Keratinocyte (primary cell): Measurements from ENCODE around the gene NUP153. TPM values are rescaled to one million over a fixed set of nuclear protein-coding genes. Genes with fewer than 3 reads are reported as not detected.
A peak's percentile ranks its signal among the peaks of the same experiment; 100 is the strongest.

Source experiments
- DNase-seq: peaks from one replicate; pipeline ENCODE4 v3.0.0-alpha.2; 2011; ENCODE audit warnings: low read depth, missing footprints, low spot score
- FAIRE-seq: peaks from 2 replicates; lab custom pipeline; 2011; peaks lifted over from hg19 to GRCh38; lab: Jason Lieb, UNC
- H2AFZ ChIP-seq: 2 replicates; pipeline ENCODE4 v1.6.0; 2012; ENCODE audit warnings: low read length, control low read depth, inconsistent platforms; ENCODE audit not compliant: control insufficient read depth
- H3K27ac ChIP-seq: 2 replicates; pipeline ENCODE4 v1.5.1; 2011; ENCODE audit warnings: low read length; ENCODE audit not compliant: control insufficient read depth, insufficient read depth
- H3K27me3 ChIP-seq: 3 replicates; pipeline ENCODE4 v1.6.0; 2011; ENCODE audit warnings: low read length; ENCODE audit not compliant: control insufficient read depth, insufficient read depth; ENCODE audit errors: extremely low read depth
- H3K36me3 ChIP-seq, 2 experiments: 2 replicates in 1 of 2; 3 replicates in 1 of 2; pipeline ENCODE4 v1.5.1; 2011; ENCODE audit warnings: low read length in 2 of 2, mild to moderate bottlenecking in 1 of 2; ENCODE audit not compliant: control insufficient read depth in 2 of 2, insufficient read depth in 2 of 2; ENCODE audit errors: extremely low read depth in 1 of 2
- H3K4me1 ChIP-seq: 3 replicates; pipeline ENCODE4 v1.5.1; 2011; ENCODE audit warnings: low read length; ENCODE audit not compliant: control insufficient read depth, insufficient read depth; ENCODE audit errors: extremely low read depth
- H3K4me2 ChIP-seq: 3 replicates; pipeline ENCODE4 v1.6.0; 2011; ENCODE audit warnings: low read depth, low read length; ENCODE audit not compliant: control insufficient read depth, insufficient read depth; ENCODE audit errors: extremely low read depth
- H3K4me3 ChIP-seq, 3 experiments: fragments of 200-600 bp in 1 of 3; sonication (generic) in 1 of 3; 2 replicates in 2 of 3; 3 replicates in 1 of 3; pipeline ENCODE4 v1.5.1; 2011 to 2016; ENCODE audit warnings: low read length in 3 of 3, mild to moderate bottlenecking in 3 of 3, control low read depth in 2 of 3, inconsistent platforms in 1 of 3, low read depth in 1 of 3, mixed read lengths in 1 of 3, mixed run types in 1 of 3, moderate library complexity in 1 of 3; ENCODE audit not compliant: control insufficient read depth in 2 of 3, insufficient read depth in 2 of 3; ENCODE audit errors: extremely low read depth in 1 of 3
- H3K79me2 ChIP-seq: 2 replicates; pipeline ENCODE4 v1.6.0; 2012; ENCODE audit warnings: low read length; ENCODE audit not compliant: control insufficient read depth, insufficient read depth
- H3K9ac ChIP-seq: 3 replicates; pipeline ENCODE4 v1.6.0; 2011; ENCODE audit warnings: low read length; ENCODE audit not compliant: control insufficient read depth, insufficient read depth; ENCODE audit errors: extremely low read depth
- H3K9me1 ChIP-seq: 3 replicates; pipeline ENCODE4 v1.6.0; 2011; ENCODE audit warnings: low read length; ENCODE audit not compliant: control insufficient read depth, insufficient read depth; ENCODE audit errors: extremely low read depth
- H3K9me3 ChIP-seq: 2 replicates; pipeline ENCODE4 v1.5.1; 2012; ENCODE audit warnings: low read depth, low read length; ENCODE audit not compliant: control insufficient read depth
- H4K20me1 ChIP-seq: 3 replicates; pipeline ENCODE4 v1.6.0; 2011; ENCODE audit warnings: low read length; ENCODE audit not compliant: control insufficient read depth, insufficient read depth; ENCODE audit errors: extremely low read depth
- CTCF ChIP-seq, 3 experiments: IDR thresholded peaks in 1 of 3; conservative IDR thresholded peaks in 1 of 3; optimal IDR thresholded peaks in 1 of 3; 2 replicates in 2 of 3; 3 replicates in 1 of 3; pipeline versions ENCODE3 to v1.5.1; 2011; ENCODE audit warnings: low read length in 3 of 3, mild to moderate bottlenecking in 3 of 3, moderate library complexity in 2 of 3, control low read depth in 1 of 3, inconsistent platforms in 1 of 3; ENCODE audit not compliant: insufficient read depth in 2 of 3; ENCODE audit errors: extremely low read depth in 1 of 3
- EZH2 ChIP-seq: IDR thresholded peaks from one replicate; pipeline ENCODE4 v1.6.1; 2012; ENCODE audit warnings: inconsistent platforms, mild to moderate bottlenecking, low read length, moderate library complexity
- dilution Hi-C: fragments of 300-500 bp; cut with MboI; formaldehyde crosslinking; loops from one replicate; pipeline ENCODE4 v1.7.0; 2020; ENCODE audit warnings: low sequenced_read_pairs; ENCODE audit not compliant: extremely low pct_ligation_motif_present
- polyA plus RNA-seq, 5 experiments: library from polyadenylated mRNA; depleted of rRNA in 3 of 5; stranded (reverse) in 3 of 5; stranded (forward) in 1 of 5; unstranded in 1 of 5; fragments of >200 nt; gene quantifications; 1 replicate in 1 of 5; 2 replicates in 3 of 5; 3 replicates in 1 of 5; pipeline versions ENCODE4 v1.2.1 to v1.2.3, GENCODE V29; 2011 to 2012; ENCODE audit warnings: missing spikeins in 2 of 5, low read depth in 1 of 5, low replicate concordance in 1 of 5

Gene NUP153
- polyA plus RNA-seq, 1 donor (not counting 4 experiments of a cell fraction or from before 2014, with no cell fraction given) = 27.6 TPM

DNA sequence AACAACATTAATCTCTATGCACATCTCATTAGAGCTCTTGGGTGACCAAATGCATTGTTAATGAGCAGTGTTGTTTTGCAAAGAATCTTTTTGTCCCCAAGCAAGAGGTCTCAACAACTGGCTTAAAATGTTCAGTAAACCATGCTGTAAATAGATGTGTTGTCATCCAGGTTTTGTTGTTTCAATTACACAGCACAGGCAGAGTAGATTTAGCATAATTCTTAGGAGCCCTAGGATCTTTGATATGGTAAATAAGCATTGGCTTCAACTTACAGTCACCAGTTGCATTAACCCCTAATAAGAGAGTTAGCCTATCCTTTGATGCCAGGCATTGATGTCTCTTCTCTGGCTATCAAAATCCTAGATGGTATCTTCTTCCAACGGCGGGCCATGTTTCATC lies 23.3 kb downstream of the NUP153 start:
- peaks cover 6 to 10% of the 10 kb centered on the region in 2 experiments for H3K36me3 ChIP-seq

DNA sequence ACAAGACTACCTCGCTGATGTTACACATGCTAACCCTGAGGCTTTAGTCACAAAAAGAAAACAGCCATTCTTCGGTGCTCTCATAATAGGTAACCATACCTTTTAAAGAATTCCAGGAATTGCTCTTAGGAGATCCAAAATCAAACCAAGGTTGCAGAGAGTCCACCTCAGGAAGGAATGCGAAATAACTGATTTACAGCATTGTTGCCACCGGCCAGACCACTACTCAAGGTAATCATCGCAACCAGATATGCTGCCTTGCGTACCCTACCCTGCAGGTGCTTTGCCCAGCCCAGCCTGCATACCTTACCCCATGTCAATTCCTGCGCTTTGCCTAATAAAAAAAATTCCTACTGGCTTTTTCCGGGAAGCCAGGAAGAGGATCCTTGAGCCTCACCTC lies 27.0 kb downstream of the NUP153 start:
- Histone ChIP-seq H3K27me3 (no peaks in the 10 kb centered on the region), H3K27ac (no peak overlapping the region), H3K9me3 (no peaks in the 10 kb centered on the region), H4K20me1 (peaks cover 2% of the 10 kb centered on the region), H3K4me1 (no peaks in the 10 kb centered on the region), H3K36me3 (peaks cover 5 to 8% of the 10 kb centered on the region in 2 experiments), H3K79me2 (peaks cover 97% of the 10 kb centered on the region), H3K4me2 (no peak overlapping the region), H3K9me1 (no peaks in the 10 kb centered on the region), H2AFZ (no peak overlapping the region), H3K4me3 (no peak overlapping the region), H3K9ac (no peak overlapping the region)
- TF ChIP-seq CTCF (optimal IDR thresholded peaks at IDR 0.05 in 1 of 3, IDR thresholded peaks at IDR 0.05 in 1 of 3, conservative IDR thresholded peaks at IDR 0.05 in 1 of 3; ENCODE audit: extremely low read depth in 1 of 3, insufficient read depth in 2 of 3, low read length in 3 of 3) = no peak
- DNase-seq = no peak
- no peak for FAIRE-seq
- dilution Hi-C loops = no loop called here

More for the DNA sequence above, 23.3 kb downstream of the NUP153 start:
- Histone ChIP-seq H4K20me1 (peaks cover 4% of the 10 kb centered on the region), H3K4me1 (no peaks in the 10 kb centered on the region), H3K79me2 (peaks cover 93% of the 10 kb centered on the region), H3K9ac (no peak overlapping the region), H3K27ac (no peak overlapping the region), H3K4me3 (no peak overlapping the region), H2AFZ (no peak overlapping the region), H3K9me1 (no peaks in the 10 kb centered on the region), H3K4me2 (no peak overlapping the region), H3K9me3 (no peaks in the 10 kb centered on the region), H3K27me3 (no peaks in the 10 kb centered on the region)
- peak; percentile 9 for FAIRE-seq
- dilution Hi-C loops = no loop called here
- no peak for DNase-seq
- TF ChIP-seq CTCF (optimal IDR thresholded peaks at IDR 0.05 in 1 of 3, IDR thresholded peaks at IDR 0.05 in 1 of 3, conservative IDR thresholded peaks at IDR 0.05 in 1 of 3; ENCODE audit: extremely low read depth in 1 of 3, insufficient read depth in 2 of 3, low read length in 3 of 3) = no peak
- TF ChIP-seq EZH2 = no peak
